Sigmoid colon (tissue), 7 donors: ENCODE measurements around the gene NRXN3. TPM values are rescaled to one million over a fixed set of nuclear protein-coding genes. Genes with fewer than 3 reads are reported as not detected.

Source experiments
- DNase-seq: peaks from one replicate; pipeline ENCODE4 v3.0.0-alpha.2; 2019
- H3K27ac ChIP-seq, 4 donors: fragments of 200-600 bp; sonication (generic); one replicate each; pipeline ENCODE4 v1.5.1; 2016 to 2019; ENCODE audit warnings: mild to moderate bottlenecking in 1 of 4
- H3K27me3 ChIP-seq, 3 donors: fragments of 200-600 bp; sonication (generic); one replicate each; pipeline ENCODE4 v1.5.1; 2019; ENCODE audit warnings: mild to moderate bottlenecking in 1 of 3
- H3K36me3 ChIP-seq, 4 donors: fragments of 200-600 bp; sonication (generic); one replicate each; pipeline ENCODE4 v1.5.1; 2016 to 2019
- H3K4me1 ChIP-seq, 4 donors: fragments of 200-600 bp; sonication (generic); one replicate each; pipeline ENCODE4 v1.5.1; 2017 to 2019
- H3K4me3 ChIP-seq, 4 donors: fragments of 200-600 bp; sonication (generic); one replicate each; pipeline ENCODE4 v1.5.1; 2017 to 2019; ENCODE audit warnings: mild to moderate bottlenecking in 2 of 4, moderate library complexity in 1 of 4
- H3K9me3 ChIP-seq, 4 donors: fragments of 200-600 bp in 3 of 4; sonication (generic) in 3 of 4; one replicate each; pipeline versions ENCODE4 v1.5.1 to v1.6.1; 2013 to 2019
- EP300 ChIP-seq, 4 donors: sonication (generic); formaldehyde crosslinking; IDR thresholded peaks; one replicate each; pipeline ENCODE4 v1.6.1; 2017; ENCODE audit warnings: antibody characterized with exemption in 4 of 4
- POLR2A ChIP-seq, 2 donors: fragments of 450-650 bp; IDR thresholded peaks; one replicate each; pipeline ENCODE4 v1.6.1; 2016; ENCODE audit warnings: antibody characterized with exemption in 2 of 2, mild to moderate bottlenecking in 2 of 2, moderate library complexity in 2 of 2
- POLR2AphosphoS5 ChIP-seq, 4 donors: sonication (generic); formaldehyde crosslinking; IDR thresholded peaks; one replicate each; pipeline ENCODE4 v1.6.1; 2017; ENCODE audit warnings: antibody characterized with exemption in 4 of 4
- WGBS, 2 donors: extraction: QIAGEN DNeasy Blood & Tissue Kit; methylation state at CpG; one replicate each; pipeline ENCODE4 v1.1.7; 2013; 5-methylcytosine and 5-hydroxymethylcytosine counted together
- intact Hi-C: fragments of 100-400 bp; cut with DNase I; formaldehyde crosslinking; loops from one replicate; pipeline ENCODE4 v1.15.1; 2023
- polyA plus RNA-seq, 3 donors: library from polyadenylated mRNA; stranded (reverse); fragments of 200-250 nt; gene quantifications; one replicate each; pipeline ENCODE4 v1.2.3, GENCODE V29; 2013
- total RNA-seq, 4 donors: library from RNA; depleted of rRNA; stranded (reverse); fragments of >200 nt; gene quantifications; one replicate each; pipeline ENCODE4 v1.1.0, GENCODE V29; 2016
- TF ChIP-seq, protein P1 (sequence below), 4 experiments: fragments of 450-650 bp in 3 of 4; fragments of 200-600 bp in 1 of 4; IDR thresholded peaks; one replicate each; pipeline ENCODE4 v1.5.1; 2016 to 2019; ENCODE audit warnings: antibody characterized with exemption in 4 of 4, mild to moderate bottlenecking in 3 of 4, moderate library complexity in 2 of 4
- donor health status: healthy with polysubstance abuse.
- donor health status: Bipolar disorder and iron deficiency.
- donor health status: healthy.

The NRXN3 gene
- total and polyA plus RNA-seq, 7 donors: 0.23 to 46.3 (median 23.2) TPM

DNA sequence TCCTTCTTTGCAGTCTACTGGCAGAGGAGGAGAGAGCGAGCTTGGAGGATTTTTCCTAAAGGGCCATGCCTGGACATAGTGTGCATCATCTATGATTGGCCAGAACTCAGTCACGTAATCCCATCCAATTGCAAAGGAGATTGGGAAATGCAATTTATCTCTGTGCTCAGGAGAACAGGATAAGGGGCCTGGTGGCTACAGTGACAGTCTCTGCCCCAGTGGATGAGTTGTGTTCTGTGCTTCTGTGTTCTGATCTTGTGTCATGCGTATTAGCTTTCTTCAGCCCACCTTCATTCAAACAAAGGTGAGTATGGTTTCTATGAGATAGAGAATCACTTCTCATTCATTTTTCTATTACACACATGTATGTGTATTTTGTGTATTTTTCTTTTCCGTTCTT, 144.3 kb downstream of the NRXN3 start:
- Histone ChIP-seq H3K36me3 (no peaks in the 10 kb centered on the region), H3K9me3 (no peaks in the 10 kb centered on the region), H3K27ac (no peak overlapping the region), H3K4me1 (no peaks in the 10 kb centered on the region), H3K4me3 (no peak overlapping the region), H3K27me3 (no peaks in the 10 kb centered on the region)
- 72 to 89% methylated on average over 4 of the region's 4 CpGs for WGBS, 2 donors
- no peak for DNase-seq
- TF ChIP-seq, protein P1, sequence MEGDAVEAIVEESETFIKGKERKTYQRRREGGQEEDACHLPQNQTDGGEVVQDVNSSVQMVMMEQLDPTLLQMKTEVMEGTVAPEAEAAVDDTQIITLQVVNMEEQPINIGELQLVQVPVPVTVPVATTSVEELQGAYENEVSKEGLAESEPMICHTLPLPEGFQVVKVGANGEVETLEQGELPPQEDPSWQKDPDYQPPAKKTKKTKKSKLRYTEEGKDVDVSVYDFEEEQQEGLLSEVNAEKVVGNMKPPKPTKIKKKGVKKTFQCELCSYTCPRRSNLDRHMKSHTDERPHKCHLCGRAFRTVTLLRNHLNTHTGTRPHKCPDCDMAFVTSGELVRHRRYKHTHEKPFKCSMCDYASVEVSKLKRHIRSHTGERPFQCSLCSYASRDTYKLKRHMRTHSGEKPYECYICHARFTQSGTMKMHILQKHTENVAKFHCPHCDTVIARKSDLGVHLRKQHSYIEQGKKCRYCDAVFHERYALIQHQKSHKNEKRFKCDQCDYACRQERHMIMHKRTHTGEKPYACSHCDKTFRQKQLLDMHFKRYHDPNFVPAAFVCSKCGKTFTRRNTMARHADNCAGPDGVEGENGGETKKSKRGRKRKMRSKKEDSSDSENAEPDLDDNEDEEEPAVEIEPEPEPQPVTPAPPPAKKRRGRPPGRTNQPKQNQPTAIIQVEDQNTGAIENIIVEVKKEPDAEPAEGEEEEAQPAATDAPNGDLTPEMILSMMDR (IDR thresholded peaks at IDR 0.05): no peak
- TF ChIP-seq EP300 (IDR thresholded peaks at IDR 0.05): no peak
- intact Hi-C loops: no loop called here

DNA sequence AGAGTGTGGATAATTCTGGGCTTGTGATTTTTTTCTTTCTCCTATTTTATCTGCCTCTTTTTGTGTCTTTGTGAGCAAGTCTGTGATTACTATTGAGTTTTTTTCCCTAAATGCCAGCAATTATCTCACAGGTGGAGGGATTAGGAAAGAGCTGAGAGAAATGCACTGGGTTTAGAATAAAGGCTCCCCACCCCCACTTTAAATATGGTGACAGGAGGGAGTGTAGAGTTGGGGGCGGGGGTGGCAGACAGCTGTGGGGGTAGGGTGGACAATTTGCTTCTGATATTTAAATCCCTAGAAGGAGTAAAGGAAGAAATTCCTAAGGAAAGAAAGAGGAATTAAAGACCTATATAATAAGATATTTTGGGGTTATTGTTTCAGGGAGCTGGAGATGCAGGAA, 145.9 kb downstream of the NRXN3 start:
- no peaks in the 10 kb centered on the region for H3K9me3 ChIP-seq
- no peaks in the 10 kb centered on the region for H3K4me1 ChIP-seq
- TF ChIP-seq POLR2A (IDR thresholded peaks at IDR 0.05): no peak
- TF ChIP-seq EP300 (IDR thresholded peaks at IDR 0.05): no peak
- no peak for TF ChIP-seq POLR2AphosphoS5 (IDR thresholded peaks at IDR 0.05)
- TF ChIP-seq, protein P1 (IDR thresholded peaks at IDR 0.05): no peak
- intact Hi-C loops: no loop called here
- no peaks in the 10 kb centered on the region for H3K36me3 ChIP-seq
- no peak for DNase-seq
- no peak overlapping the region for H3K4me3 ChIP-seq
- H3K27me3 ChIP-seq: no peaks in the 10 kb centered on the region
- 77 to 84% methylated on average over 1 of the region's 1 CpG for WGBS, 2 donors
- H3K27ac ChIP-seq: no peak overlapping the region

GRCh38 chr14:78316786-78317185, 146.6 kb downstream of the NRXN3 start:
- intact Hi-C loops: no loop called here
- no peak overlapping the region for H3K4me3 ChIP-seq
- TF ChIP-seq EP300 (IDR thresholded peaks at IDR 0.05) (no peak), POLR2A (IDR thresholded peaks at IDR 0.05) (no peak), POLR2AphosphoS5 (IDR thresholded peaks at IDR 0.05) (no peak)
- TF ChIP-seq, protein P1 (IDR thresholded peaks at IDR 0.05): no peak
- no peaks in the 10 kb centered on the region for H3K36me3 ChIP-seq
- no peak overlapping the region for H3K27ac ChIP-seq
- WGBS, 2 donors: 46 to 85% methylated on average over 3 of the region's 3 CpGs
- no peaks in the 10 kb centered on the region for H3K9me3 ChIP-seq
- no peaks in the 10 kb centered on the region for H3K4me1 ChIP-seq
- no peaks in the 10 kb centered on the region for H3K27me3 ChIP-seq
- DNase-seq: no peak

GRCh38 chr14:78319406-78319805, 149.2 kb downstream of the NRXN3 start:
- DNase-seq: no peak
- Histone ChIP-seq H3K27me3 (no peaks in the 10 kb centered on the region), H3K9me3 (no peaks in the 10 kb centered on the region), H3K4me3 (no peak overlapping the region), H3K27ac (no peak overlapping the region), H3K4me1 (no peaks in the 10 kb centered on the region), H3K36me3 (no peaks in the 10 kb centered on the region)
- 79 to 89% methylated on average over 2 of the region's 2 CpGs for WGBS, 2 donors
- intact Hi-C loops: no loop called here
- TF ChIP-seq POLR2A (IDR thresholded peaks at IDR 0.05) (no peak), EP300 (IDR thresholded peaks at IDR 0.05) (no peak), POLR2AphosphoS5 (IDR thresholded peaks at IDR 0.05) (no peak)
- TF ChIP-seq, protein P1 (IDR thresholded peaks at IDR 0.05): no peak

GRCh38 chr14:78319887-78320635, 149.9 kb downstream of the NRXN3 start:
- WGBS, 2 donors: 26 to 60% methylated on average over 12 of the region's 12 CpGs
- no peaks in the 10 kb centered on the region for H3K36me3 ChIP-seq
- no peak overlapping the region for H3K4me3 ChIP-seq
- DNase-seq: no peak
- intact Hi-C loops: no loop called here
- H3K9me3 ChIP-seq: no peaks in the 10 kb centered on the region
- H3K27me3 ChIP-seq: no peaks in the 10 kb centered on the region
- no peaks in the 10 kb centered on the region for H3K4me1 ChIP-seq
- no peak overlapping the region for H3K27ac ChIP-seq
- TF ChIP-seq EP300 (IDR thresholded peaks at IDR 0.05): no peak
- no peak for TF ChIP-seq POLR2A (IDR thresholded peaks at IDR 0.05)
- no peak for TF ChIP-seq POLR2AphosphoS5 (IDR thresholded peaks at IDR 0.05)
- TF ChIP-seq, protein P1 (IDR thresholded peaks at IDR 0.05): no peak
